ELR (cell line): ENCODE results near the gene GPAT3.

Source experiments
- DNase-seq: peaks from one replicate; pipeline ENCODE4 v3.0.0-alpha.2; 2015; ENCODE audit warnings: low read depth

The GPAT3 gene

DNA sequence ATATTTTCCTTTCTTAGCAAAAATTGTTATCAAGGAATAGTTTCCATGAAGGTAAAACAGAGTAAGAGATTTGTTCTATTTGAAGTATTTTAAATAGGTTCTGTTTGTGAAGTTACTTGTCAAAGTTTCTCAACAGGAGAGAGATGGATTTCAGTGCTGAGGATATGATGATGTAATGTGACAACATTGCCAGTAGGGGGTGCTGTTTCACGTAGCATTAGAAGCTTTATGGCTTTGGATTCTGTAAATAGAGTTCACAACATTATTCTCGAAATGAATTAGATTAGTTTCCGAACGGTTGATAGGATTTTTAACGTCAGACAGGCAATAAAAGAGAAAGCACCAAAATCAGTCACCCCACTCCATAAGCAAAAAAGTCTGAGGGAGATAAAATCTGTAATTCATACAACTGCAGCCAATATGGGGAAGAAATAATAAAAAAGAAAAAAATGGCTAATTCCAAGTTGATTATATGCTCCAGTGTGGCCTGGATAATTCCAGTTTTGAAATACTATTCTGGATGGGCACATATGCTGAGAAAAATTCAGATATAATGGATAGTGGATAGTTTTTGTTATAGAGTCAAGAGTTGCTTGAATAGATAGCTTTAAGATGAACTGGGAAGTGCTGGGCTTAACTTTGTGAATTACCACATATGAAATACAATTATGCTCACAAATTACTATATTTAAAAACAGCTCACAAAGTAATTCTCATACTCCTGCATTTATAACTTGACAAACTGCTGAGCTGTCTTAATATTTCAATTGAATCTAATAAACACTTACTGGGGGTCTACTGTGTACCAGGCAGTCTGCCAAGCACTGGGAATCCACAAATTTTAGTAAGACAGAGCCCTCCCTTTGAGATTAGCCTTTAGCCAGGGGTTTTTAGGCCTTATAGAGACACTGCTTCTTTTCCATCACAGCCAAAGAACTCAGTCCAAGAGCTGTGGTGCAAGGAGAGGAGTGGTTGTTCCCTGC is 109.1 kb downstream of the GPAT3 start:
- DNase-seq = peak; percentile 68

GRCh38 chr4:83646538-83647239 is 110.8 kb downstream of the GPAT3 start:
- peak; percentile 72 for DNase-seq

DNA sequence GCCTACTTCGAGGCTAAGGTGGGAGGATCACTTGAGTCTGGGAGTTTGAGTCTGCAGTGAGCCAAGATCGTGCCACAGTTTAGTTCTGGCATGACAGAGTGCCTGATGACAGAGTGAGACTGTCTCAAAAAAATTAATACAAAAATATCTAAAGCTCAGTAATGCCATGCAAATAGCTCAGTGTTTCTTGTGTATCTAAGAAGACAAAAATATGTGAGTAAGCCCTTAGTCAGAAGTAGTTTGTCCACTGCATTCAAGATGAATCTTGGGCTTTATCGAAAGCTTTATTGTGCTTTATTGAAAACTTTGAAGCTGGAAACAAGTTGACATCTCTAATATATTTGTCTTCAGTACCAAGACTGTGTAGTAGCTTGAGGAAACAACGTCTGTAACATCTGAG is 115.9 kb downstream of the GPAT3 start:
- DNase-seq = peak; percentile 47
